ENCODE data around the gene SYPL1. TPM values are rescaled to one million over a fixed set of nuclear protein-coding genes. Genes with fewer than 3 reads are reported as not detected.
A peak's percentile ranks its signal among the peaks of the same experiment; 100 is the strongest.

SYPL1 gene
- total RNA-seq, 1 donor from 2014 or later, result 59.7 TPM

- H3K9me3 Mint-ChIP-seq (ENCODE audit: unreplicated experiment), result no peaks in the 10 kb centered on the region
- H3K4me3 Mint-ChIP-seq (ENCODE audit: unreplicated experiment), result no peak overlapping the region
- Histone ChIP-seq H3K9me3 (ENCODE audit: insufficient read depth, low read depth, low read length) (no peaks in the 10 kb centered on the region), H3K27me3 (ENCODE audit: insufficient read depth, low read length) (peaks cover 24% of the 10 kb centered on the region), H4K20me1 (ENCODE audit: insufficient read depth, low read length) (no peaks in the 10 kb centered on the region), H3K4me3 (ENCODE audit: insufficient read depth, low read depth, low read length) (no peak overlapping the region), H3K27ac (ENCODE audit: low read depth, low read length) (no peak overlapping the region), H3K4me2 (ENCODE audit: low read length) (no peak overlapping the region), H2AFZ (ENCODE audit: low read depth, low read length) (no peak overlapping the region), H3K9ac (ENCODE audit: low read length) (no peak overlapping the region), H3K4me1 (ENCODE audit: insufficient read depth, low read length) (no peaks in the 10 kb centered on the region), H3K79me2 (ENCODE audit: insufficient read depth, low read length) (no peaks in the 10 kb centered on the region), H3K36me3 (ENCODE audit: insufficient read depth, low read length) (no peaks in the 10 kb centered on the region)
- FAIRE-seq (no peak), DNase-seq (ENCODE audit: low read depth) (peak; percentile 52)
- peak overlapping the region; percentile 64 for H3K27ac Mint-ChIP-seq (ENCODE audit: unreplicated experiment)
- no peaks in the 10 kb centered on the region for H3K36me3 Mint-ChIP-seq (ENCODE audit: low read depth, unreplicated experiment)
- H3K4me1 Mint-ChIP-seq (ENCODE audit: low read depth, unreplicated experiment), result peaks cover 12% of the 10 kb centered on the region
- peaks cover 24% of the 10 kb centered on the region for H3K27me3 Mint-ChIP-seq (ENCODE audit: low read depth, unreplicated experiment)
- TF ChIP-seq EZH2 (IDR thresholded peaks at IDR 0.05; ENCODE audit: insufficient read depth, low read length) (no peak), CTCF (IDR thresholded peaks at IDR 0.05; ENCODE audit: insufficient read depth, low read depth, low read length) (no peak)
Measured at GRCh38 chr7:106050746-106051117, 61.4 kb downstream of the SYPL1 start.

- TF ChIP-seq CTCF (IDR thresholded peaks at IDR 0.05; ENCODE audit: insufficient read depth, low read depth, low read length) (no peak), EZH2 (IDR thresholded peaks at IDR 0.05; ENCODE audit: insufficient read depth, low read length) (no peak)
- peaks cover 30% of the 10 kb centered on the region for H3K27me3 Mint-ChIP-seq (ENCODE audit: low read depth, unreplicated experiment)
- DNase-seq (ENCODE audit: low read depth) (peak; percentile 31), FAIRE-seq (no peak)
- Histone ChIP-seq H3K4me2 (ENCODE audit: low read length) (no peak overlapping the region), H3K27me3 (ENCODE audit: insufficient read depth, low read length) (peaks cover 29% of the 10 kb centered on the region), H3K4me3 (ENCODE audit: insufficient read depth, low read depth, low read length) (no peak overlapping the region), H3K9me3 (ENCODE audit: insufficient read depth, low read depth, low read length) (no peaks in the 10 kb centered on the region), H3K27ac (ENCODE audit: low read depth, low read length) (no peak overlapping the region), H3K36me3 (ENCODE audit: insufficient read depth, low read length) (no peaks in the 10 kb centered on the region), H2AFZ (ENCODE audit: low read depth, low read length) (no peak overlapping the region), H3K9ac (ENCODE audit: low read length) (no peak overlapping the region), H3K79me2 (ENCODE audit: insufficient read depth, low read length) (no peaks in the 10 kb centered on the region), H3K4me1 (ENCODE audit: insufficient read depth, low read length) (no peaks in the 10 kb centered on the region), H4K20me1 (ENCODE audit: insufficient read depth, low read length) (no peaks in the 10 kb centered on the region)
- no peak overlapping the region for H3K27ac Mint-ChIP-seq (ENCODE audit: unreplicated experiment)
- peaks cover 12% of the 10 kb centered on the region for H3K4me1 Mint-ChIP-seq (ENCODE audit: low read depth, unreplicated experiment)
- H3K4me3 Mint-ChIP-seq (ENCODE audit: unreplicated experiment), result no peak overlapping the region
- H3K36me3 Mint-ChIP-seq (ENCODE audit: low read depth, unreplicated experiment), result no peaks in the 10 kb centered on the region
- H3K9me3 Mint-ChIP-seq (ENCODE audit: unreplicated experiment), result no peaks in the 10 kb centered on the region
Measured at GRCh38 chr7:106050002-106050745, 61.9 kb downstream of the SYPL1 start.

DNA sequence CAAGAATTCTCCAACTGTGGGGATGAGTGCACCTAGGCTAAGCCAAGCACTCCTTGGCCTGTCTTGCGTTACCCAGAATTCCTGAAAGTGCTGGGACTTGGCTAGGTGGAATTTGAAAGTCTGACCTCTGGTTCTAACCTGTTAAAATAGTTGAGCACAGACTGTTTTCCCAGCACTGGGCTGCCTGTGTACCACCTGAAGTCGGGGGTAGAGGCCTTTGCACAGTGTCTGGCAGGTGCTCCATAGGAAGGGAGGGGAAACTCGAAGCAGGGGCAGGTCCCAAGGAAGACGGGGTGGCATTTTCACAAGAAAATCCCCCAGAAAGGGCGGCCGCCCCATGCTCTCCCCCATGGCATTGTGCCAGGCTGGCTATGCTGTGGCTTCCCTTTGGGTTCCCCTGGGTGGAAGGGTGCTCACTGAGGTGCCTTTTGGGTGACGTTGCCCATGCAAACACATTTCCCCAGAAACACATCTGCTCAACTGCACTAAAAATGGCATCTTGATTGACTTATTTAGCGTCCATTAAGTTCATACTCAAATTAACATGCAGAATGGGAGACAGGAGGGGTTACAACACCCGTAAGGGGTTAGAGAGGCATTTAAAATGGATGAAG lies 62.9 kb downstream of the SYPL1 start:
- Mint-ChIP-seq H3K36me3 (ENCODE audit: low read depth, unreplicated experiment) (no peaks in the 10 kb centered on the region), H3K27ac (ENCODE audit: unreplicated experiment) (no peak overlapping the region), H3K9me3 (ENCODE audit: unreplicated experiment) (no peaks in the 10 kb centered on the region), H3K4me1 (ENCODE audit: low read depth, unreplicated experiment) (peaks cover 12% of the 10 kb centered on the region), H3K4me3 (ENCODE audit: unreplicated experiment) (no peak overlapping the region), H3K27me3 (ENCODE audit: low read depth, unreplicated experiment) (peaks cover 36% of the 10 kb centered on the region)
- Histone ChIP-seq H3K27me3 (ENCODE audit: insufficient read depth, low read length) (peaks cover 34% of the 10 kb centered on the region), H3K9me3 (ENCODE audit: insufficient read depth, low read depth, low read length) (no peaks in the 10 kb centered on the region), H3K4me3 (ENCODE audit: insufficient read depth, low read depth, low read length) (no peak overlapping the region), H3K4me1 (ENCODE audit: insufficient read depth, low read length) (no peaks in the 10 kb centered on the region), H3K9ac (ENCODE audit: low read length) (no peak overlapping the region), H2AFZ (ENCODE audit: low read depth, low read length) (no peak overlapping the region), H3K36me3 (ENCODE audit: insufficient read depth, low read length) (no peaks in the 10 kb centered on the region), H3K4me2 (ENCODE audit: low read length) (no peak overlapping the region), H3K79me2 (ENCODE audit: insufficient read depth, low read length) (no peaks in the 10 kb centered on the region), H3K27ac (ENCODE audit: low read depth, low read length) (no peak overlapping the region), H4K20me1 (ENCODE audit: insufficient read depth, low read length) (no peaks in the 10 kb centered on the region)
- no peak for DNase-seq (ENCODE audit: low read depth)
- TF ChIP-seq EZH2 (IDR thresholded peaks at IDR 0.05; ENCODE audit: insufficient read depth, low read length), result no peak
- no peak for TF ChIP-seq CTCF (IDR thresholded peaks at IDR 0.05; ENCODE audit: insufficient read depth, low read depth, low read length)
- no peak for FAIRE-seq

Data from astrocyte (in vitro differentiated cells and primary cell).